ENCODE results near the gene ADAMTS1.

ADAMTS1 gene

GRCh38 chr21:26844258-26845065 is 747 bp downstream of the ADAMTS1 start:
- DNase-seq, result no peak

GRCh38 chr21:26843933-26844257 is 1.3 kb downstream of the ADAMTS1 start:
- no peak for DNase-seq

DNA sequence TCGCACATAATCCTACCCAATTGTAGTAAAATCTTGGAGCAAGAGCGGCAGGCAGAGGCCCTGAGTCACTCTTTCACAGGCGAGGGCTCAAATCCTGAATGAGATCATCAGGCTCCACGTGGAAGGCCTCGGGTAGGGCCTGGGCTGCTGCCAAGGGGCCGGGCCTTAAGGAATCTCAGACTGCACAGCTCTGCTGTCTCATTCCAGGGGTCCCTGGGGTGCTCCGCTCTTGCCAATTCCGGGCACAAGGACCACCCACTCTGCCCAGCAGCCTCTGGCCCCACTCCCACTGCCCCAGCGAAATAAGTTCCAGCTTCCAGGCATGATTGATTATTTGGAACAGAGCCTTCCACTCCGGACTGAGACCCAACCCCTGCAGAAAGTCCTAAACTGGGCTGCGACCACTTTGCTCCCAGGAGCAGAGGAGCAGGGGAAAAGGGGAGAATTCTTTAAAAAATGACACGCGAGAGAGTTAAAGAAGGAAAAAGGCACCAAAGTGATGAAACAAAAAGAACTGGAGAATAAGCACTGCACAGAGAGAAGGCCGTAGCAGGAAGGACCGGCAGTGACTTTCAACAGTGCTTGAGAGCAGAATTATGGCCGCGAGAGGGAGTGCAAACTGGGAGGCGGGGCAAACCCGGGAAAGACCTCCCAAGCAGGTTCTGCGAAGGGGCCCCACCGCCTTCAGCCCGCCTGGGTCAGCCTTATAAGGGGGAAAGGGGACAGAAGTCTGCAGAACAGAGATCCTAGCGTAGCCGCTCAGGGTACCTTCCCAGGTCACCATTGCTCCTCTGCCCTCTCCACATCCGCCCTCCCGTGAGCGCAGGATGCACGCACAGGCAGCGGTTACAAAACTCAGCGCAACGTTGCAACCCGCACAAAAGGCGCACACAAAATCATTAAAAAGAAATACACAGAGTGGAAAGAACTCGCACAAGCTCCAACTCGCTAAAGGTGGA is 2.0 kb downstream of the ADAMTS1 start:
- DNase-seq, result no peak

DNA sequence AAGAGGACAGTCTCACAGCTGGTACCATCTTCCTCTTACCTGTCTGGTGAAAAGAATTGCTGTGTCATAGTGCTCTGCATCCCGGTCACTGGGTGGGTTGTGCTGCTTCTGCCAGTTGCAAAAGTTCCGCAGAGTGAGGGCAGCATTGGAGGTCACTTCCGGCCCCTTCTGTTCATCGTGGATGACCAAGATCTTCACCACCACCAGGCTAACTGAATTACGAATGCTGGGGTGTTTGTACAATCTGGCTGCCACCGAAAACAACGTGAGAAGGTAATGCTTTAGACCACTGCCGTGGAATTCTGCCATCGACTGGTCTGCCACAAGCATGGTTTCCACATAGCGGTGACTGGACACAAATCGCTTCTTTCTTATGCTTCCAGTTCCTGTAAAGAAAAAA is 2.9 kb downstream of the ADAMTS1 start:
- no peak for DNase-seq

GRCh38 chr21:26840912-26841311 is 4.3 kb downstream of the ADAMTS1 start:
- DNase-seq, result no peak

DNA sequence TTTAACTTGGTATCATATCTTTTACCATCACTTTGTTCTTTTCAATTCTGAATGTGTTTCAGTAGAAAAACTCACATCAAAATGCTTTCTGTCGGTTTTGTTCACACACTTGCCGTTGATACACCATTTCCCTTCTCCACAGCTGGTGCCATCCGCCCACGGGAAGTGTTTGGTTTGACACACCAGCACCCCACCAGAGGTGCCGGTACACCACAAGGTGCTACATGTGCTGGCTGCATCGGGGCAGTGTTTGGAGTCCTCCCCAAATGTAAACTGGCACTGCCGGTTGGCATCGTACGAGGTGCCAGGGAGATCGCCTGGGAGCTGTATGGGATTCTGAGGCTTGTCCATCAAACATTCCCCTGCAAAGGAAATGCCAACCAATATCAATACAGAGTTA is 5.0 kb downstream of the ADAMTS1 start:
- DNase-seq, result no peak

GRCh38 chr21:26837539-26837938 is 7.7 kb downstream of the ADAMTS1 start:
- DNase-seq, result no peak

DNA sequence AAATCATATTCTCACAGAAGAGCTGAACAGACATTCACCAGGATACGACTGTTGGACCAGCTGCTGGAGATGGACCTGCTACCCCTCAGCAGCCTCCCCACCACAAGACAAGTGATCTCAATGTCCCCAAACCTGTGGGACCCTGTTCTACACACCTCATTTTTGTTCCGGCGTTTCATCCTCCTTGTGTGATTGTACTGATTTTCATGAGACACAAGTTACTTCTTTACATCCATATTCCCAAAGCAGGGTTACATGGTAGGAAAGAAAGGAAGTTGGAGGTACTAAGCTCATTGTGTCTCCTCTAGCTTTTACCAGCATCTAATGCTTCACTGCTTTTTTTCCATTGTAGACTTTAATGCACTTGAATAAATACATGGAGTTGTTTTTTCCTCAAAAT is 8.7 kb downstream of the ADAMTS1 start:
- DNase-seq, result no peak

GRCh38 chr21:26835714-26836265 is 9.4 kb downstream of the ADAMTS1 start:
- DNase-seq, result no peak

DNA sequence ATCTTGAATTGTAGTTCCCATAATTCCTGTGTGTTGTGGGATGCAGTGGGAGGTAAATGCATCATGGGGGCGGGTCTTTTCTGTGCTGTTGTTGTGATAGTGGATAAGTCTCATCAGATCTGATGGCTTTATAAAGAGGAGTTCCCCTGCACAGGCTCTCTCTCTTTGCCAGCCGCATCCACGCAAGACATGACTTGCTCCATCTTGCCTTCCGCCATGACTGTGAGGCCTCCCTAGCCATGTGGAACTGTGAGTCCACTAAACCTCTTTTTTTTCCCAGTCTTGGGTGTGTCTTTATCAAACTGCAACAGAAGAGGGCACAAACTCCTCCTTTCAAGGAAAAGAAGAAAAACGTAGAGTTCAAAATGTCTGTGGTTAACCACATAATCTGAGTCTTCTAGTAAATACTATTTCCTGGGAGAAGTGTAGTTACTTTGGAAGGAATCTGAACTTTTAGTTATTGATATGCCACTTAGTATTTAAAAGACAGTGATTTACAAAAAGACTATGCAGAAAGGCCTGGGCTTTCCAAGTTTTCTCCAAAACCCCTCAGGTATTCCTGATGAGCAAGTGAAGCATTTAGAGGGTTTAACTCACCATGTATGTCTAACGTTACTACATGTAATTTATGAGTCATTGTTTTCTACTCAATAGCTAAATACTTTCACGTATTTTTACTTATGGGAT is 10.0 kb downstream of the ADAMTS1 start:
- DNase-seq, result no peak

GRCh38 chr21:26834181-26834905 is 10.9 kb downstream of the ADAMTS1 start:
- DNase-seq, result no peak

GRCh38 chr21:26833460-26833939 is 11.7 kb downstream of the ADAMTS1 start:
- no peak for DNase-seq

DNA sequence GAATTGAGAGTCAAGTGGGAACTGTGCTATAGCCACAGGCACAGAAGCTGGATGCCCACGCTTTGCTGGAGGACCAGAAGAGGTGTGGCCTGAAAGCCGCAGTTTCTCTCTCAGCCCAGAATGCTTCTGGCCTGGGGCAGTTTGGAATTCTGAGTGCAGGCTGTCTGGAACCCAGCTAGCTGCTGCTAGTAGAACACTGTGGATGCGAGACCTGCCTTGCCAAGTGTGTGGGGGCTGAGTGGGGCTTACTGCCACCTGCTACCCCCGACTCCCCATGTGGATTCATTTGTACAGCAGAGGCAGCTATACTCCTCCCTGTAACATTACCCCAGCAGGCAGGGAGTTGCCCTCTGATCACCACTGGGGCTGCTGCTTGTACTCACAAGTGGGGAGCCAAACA is 12.2 kb downstream of the ADAMTS1 start:
- DNase-seq, result no peak

DNA sequence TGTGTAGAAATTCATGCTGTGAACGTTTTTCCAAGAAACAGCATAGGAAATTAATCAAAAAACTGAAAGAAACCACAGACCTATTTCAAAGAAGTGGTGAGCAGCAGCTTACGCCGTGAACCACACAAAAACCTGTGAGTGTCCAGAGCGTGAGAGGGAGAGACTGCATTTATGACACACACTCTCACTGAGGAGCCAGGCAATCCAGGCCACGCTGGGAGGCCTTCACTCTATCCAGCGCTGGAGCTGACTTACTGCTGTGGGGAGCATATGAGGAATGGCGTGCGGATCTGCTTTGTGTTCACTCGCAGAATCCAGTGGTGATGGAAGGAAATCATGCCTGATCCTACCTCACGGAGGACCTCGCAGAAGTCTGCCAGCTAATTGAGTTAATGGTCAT is 12.7 kb downstream of the ADAMTS1 start:
- DNase-seq, result no peak

DNA sequence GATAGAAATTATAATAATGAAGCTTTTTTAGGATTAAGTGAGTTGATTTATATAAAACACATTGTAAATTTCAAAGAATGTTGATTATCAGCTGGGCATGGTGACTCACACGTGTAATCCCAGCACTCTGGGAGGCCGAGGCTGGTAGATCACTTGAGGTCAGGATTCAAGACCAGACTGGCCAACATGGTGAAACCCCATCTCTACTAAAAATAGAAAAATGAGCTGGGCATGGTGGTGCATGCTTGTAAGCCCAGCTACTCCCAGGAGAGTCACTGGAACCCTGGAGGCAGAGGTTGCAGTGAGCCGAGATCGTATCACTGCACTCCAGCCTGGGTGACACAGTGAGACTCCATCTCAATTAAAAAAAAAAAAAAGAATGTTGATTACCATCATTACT is 18.4 kb downstream of the ADAMTS1 start:
- DNase-seq, result no peak

DNA sequence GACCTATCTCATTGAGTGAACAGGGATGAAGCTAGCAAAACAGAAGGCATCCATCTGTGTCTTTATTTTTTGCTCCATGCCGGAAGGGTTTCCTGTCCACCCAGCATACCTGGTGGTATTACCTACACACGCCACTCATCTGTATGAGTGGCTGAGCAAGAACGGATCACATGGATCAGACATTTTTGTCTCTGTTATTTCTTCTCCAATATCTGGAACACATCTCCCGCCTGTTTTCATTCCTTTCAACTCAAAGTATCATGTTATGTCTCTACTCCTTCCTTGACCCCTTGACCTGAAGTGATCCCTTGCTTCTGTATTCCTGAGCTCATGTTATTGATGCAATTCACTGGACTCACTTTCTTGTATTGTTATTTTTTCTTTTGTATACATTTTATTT is 24.7 kb downstream of the ADAMTS1 start:
- DNase-seq, result no peak

DNA sequence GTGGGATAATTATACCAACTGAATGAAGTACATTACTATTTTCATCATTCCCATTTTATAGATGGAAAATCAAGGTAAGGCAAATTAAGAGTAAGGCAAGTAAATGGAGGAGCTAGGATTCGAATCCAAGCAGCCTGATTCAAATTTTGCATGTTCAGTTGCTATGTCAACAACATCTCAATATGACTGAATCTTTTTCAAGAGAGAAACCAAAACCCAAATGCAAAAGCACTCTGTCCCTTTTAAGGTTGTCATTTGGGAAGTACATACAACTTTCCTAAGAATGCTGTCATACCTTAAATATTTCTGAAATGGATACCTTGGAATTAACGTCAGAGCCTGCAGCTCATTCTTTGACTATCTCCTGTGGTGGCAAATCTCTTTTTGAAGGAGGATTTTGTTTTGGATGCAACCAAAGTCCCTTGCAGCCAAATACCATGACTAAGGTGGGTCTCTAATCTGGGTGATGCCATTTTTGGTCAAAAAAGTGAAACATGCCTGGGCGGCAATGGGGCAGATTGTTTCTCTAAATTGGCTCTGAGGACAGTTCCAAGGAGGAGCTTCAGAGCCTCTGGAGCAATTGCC is 25.4 kb downstream of the ADAMTS1 start:
- no peak for DNase-seq

GRCh38 chr21:26818906-26819305 is 26.3 kb downstream of the ADAMTS1 start:
- DNase-seq, result no peak

- DNase-seq, result no peak
Measured at GRCh38 chr21:26815197-26815596, 30.0 kb downstream of the ADAMTS1 start.

- no peak for DNase-seq
Measured at GRCh38 chr21:26814386-26814785, 30.8 kb downstream of the ADAMTS1 start.

GRCh38 chr21:26813426-26813998 is 31.7 kb downstream of the ADAMTS1 start:
- no peak for DNase-seq

DNA sequence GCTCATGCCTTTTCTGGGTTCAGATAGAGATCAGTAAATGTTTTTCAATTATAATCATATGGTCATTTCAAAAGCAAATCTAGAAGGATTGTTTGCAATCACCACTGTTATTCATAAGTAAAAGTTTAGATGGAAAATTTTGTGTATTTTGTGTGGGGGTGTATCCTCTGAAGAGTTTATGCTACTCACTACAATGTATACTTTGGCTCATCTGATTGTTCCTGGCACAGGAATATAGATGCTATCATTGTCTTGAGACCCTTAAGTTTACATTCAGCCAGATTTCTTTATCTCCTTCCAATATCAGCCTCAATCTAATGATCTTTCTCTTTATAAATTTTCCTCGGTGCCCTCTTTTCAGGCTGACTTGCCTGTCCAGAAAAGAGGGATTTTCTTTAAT is 33.0 kb downstream of the ADAMTS1 start:
- DNase-seq, result no peak

Data from activated T-cell treated with anti-CD3 and anti-CD28 coated beads, Interleukin-2, amount 50 U/mL, for 1 hour (primary cell).